ENCODE measurements around the gene L3MBTL3.
"Not testable (repeated sequence)": the region's sequence is repeated elsewhere in the genome, so short reads cannot be mapped to it uniquely, and the experiment has no call there.

L3MBTL3 gene

GRCh38 chr6:130090796-130091195, 72.4 kb downstream of the L3MBTL3 start:
- DNase-seq = no peak

- DNase-seq = no peak
These were observed 75.2 kb downstream of the L3MBTL3 start for GRCh38 chr6:130093546-130093945.

DNA sequence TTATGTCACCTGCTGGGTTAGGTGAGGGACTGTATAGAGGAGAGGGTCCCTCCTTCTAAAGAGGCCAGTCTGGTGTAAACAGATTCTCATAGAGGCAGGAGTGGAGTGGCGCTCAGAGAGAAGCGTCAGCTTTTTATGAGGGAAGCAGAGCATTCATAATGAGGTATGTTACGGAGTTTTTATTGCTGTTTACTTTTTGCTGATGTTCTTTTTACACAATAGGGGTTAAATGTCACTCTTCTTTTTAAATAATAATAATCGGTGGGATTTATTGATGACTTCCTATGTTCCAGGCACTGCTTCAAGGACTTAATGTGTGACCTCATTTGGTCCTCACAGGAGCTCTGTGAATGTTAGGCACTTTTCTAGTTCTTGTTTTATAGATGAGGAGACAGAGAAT, 79.9 kb downstream of the L3MBTL3 start:
- no peak for DNase-seq

GRCh38 chr6:130099119-130099518, 80.7 kb downstream of the L3MBTL3 start:
- DNase-seq = no peak

- DNase-seq = no peak
These were observed 87.8 kb downstream of the L3MBTL3 start for GRCh38 chr6:130105996-130106704.

- no peak for DNase-seq
These were observed 89.3 kb downstream of the L3MBTL3 start for GRCh38 chr6:130107710-130108109.

DNA sequence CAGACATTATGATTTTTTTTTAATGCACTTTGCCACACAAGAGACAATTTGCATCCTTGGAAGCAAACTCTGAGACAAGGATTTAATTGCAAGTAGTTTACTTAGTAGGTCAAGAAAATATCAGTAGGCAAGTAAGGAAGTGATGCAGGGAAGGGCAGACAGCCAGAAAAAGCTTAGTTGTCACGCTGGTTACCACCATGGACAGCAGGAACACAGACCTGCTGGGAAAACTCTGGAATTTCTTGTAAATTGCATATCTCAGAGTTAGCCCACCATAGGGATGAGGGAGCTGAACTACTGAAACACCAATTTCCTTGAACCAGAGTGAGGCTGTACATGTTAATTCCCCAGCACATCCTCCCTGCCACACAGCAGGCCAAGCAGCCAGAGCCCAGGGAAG, 92.7 kb downstream of the L3MBTL3 start:
- DNase-seq = no peak

- no peak for DNase-seq
These were observed 94.9 kb downstream of the L3MBTL3 start for GRCh38 chr6:130113201-130113710.

DNA sequence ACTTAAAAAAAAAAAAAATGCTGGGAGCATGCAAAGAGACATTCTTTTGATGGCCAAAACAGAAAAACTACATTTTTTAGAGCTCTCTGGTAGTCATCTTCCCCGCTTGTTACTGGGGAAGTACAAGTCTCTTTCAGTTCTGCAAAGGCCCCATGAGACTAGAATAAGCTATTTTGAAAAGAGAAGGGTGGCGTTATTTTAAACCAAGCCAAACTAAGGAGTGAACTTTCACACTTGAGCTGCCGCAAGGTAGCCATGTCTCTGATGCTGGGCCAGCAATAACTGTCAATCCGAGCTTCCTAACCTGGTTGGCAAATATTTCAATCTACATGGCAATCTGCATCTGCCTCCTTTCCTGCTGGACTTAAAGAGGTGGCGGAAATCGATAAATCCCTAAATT, 96.7 kb downstream of the L3MBTL3 start:
- DNase-seq = no peak

- no peak for DNase-seq
These were observed 97.9 kb downstream of the L3MBTL3 start for GRCh38 chr6:130116273-130116672.

DNA sequence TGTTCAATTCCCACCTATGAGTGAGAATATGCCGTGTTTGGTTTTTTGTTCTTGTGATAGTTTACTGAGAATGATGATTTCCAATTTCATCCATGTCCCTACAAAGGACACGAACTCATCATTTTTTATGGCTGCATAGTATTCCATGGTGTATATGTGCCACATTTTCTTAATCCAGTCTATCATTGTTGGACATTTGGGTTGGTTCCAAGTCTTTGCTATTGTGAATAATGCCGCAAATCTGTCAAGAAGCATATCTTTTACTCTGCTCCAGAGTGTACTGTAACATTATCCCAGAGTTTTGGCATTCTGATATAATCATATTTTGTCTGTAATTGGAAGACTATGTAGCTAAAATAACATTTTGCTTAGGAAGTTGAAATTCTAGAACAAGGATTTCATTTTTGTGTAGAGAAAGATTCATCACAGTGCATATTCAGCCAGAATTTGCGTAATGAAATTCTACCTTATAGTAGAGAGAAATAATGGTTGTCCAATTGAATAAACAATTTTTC, 98.9 kb downstream of the L3MBTL3 start:
- DNase-seq = not testable (repeated sequence)

GRCh38 chr6:130118236-130118635, 99.9 kb downstream of the L3MBTL3 start:
- DNase-seq = no peak

GRCh38 chr6:130119211-130119610, 100.8 kb downstream of the L3MBTL3 start:
- DNase-seq = no peak

- DNase-seq = no peak
These were observed 102.3 kb downstream of the L3MBTL3 start for GRCh38 chr6:130120731-130121130.

- no peak for DNase-seq
These were observed 103.9 kb downstream of the L3MBTL3 start for GRCh38 chr6:130122243-130122642.

DNA sequence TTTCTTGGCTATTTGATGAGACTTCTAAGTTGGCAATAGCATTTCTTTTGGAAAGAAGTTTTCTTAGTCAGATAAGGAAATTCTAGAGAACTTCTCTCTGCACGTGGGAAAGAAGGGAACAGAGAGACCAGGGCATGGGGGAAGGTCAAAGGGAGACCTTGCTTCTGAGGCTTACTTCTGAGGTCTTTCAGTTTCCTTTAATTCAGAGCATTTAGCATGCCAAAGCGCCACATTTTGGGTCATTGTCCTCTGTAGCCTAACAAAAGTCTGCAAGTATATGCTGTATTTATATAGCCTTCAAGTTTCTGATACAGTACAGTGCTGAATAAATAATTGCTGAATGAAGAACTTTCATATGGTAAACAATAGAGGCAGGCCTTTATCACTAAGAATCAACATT, 108.8 kb downstream of the L3MBTL3 start:
- no peak for DNase-seq

DNA sequence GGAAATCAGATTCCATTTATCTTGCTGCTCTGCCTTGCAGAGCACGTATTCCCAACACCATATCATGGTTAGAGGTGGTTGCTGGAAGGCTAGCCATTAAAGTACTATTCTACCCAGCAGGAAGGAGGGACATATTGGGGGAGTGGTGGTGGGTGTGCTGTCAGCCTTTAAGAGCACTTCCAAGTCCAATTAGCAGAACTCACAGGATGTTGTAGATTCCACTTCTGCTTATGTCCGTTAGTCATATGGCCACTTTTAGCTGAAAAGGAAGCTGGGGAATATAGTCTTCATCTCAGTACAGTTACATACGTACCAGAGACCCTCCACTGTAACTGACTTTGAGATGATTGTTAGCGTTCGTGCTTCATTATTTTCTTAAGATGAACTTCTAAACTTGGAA, 109.9 kb downstream of the L3MBTL3 start:
- no peak for DNase-seq

- no peak for DNase-seq
These were observed 111.4 kb downstream of the L3MBTL3 start for GRCh38 chr6:130129762-130130246.

GRCh38 chr6:130132286-130132701, 113.9 kb downstream of the L3MBTL3 start:
- no peak for DNase-seq

GRCh38 chr6:130134582-130134981, 116.2 kb downstream of the L3MBTL3 start:
- no peak for DNase-seq

DNA sequence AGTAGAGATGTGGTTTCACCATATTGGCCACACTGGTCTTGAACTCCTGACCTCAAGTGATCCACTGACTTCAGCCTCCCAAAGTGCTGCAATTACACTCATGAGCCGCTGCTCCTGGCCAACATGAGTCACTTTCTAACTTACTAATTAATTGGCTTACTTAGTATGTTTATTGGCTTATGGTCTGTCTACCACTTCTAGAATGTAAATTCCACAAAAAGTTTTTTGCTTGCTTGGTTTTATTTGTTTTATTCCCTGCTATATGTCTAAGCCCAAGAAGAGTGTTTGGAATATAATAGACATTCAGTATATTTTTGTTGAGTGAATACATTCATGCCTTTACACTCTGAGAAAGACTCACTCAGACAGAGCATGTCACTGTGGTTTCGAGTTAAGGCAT, 118.4 kb downstream of the L3MBTL3 start:
- no peak for DNase-seq

GRCh38 chr6:130138116-130138908, 119.9 kb downstream of the L3MBTL3 start:
- DNase-seq = no peak

- DNase-seq = no peak
These were observed 120.5 kb downstream of the L3MBTL3 start for GRCh38 chr6:130138909-130139242.

GRCh38 chr6:130140084-130140483, 121.7 kb downstream of the L3MBTL3 start:
- DNase-seq = no peak
